ENCODE measurements around the gene RABGAP1L.

DNA sequence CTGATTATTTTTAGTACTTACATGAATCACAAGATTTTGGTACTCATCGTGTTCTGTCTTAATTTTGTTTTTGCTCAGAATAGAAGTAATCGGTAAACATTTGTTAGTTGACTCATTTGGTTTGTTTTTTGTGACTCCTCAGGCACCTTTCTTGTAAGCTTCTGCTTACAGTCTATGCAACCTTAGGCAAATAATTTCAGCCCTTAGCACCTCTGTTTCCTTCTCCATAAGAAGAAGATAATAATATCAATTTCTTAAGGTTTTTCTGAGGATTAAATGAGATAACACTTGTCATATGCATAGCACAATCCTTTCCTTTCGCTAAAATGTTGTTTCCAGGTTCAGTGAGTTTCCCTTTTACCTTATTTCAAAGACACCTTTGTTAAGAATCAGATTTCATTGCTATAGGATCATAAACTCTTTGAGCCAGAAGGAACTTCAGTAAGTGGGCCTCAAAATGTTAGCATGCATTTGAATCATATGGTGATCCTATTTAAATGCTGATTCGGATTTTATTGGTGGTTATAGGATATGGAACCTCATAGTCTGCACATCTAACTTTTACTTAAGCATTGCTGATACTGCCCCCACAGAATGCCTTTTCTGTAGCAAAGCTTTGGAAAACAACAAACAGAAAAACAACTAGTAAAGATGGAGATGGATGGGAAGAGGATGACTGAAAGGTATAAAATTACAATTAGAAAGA, 567.7 kb downstream of the RABGAP1L start:
- no peak for TF ChIP-seq POLR2A (IDR thresholded peaks at IDR 0.05)
- TF ChIP-seq, protein P1, sequence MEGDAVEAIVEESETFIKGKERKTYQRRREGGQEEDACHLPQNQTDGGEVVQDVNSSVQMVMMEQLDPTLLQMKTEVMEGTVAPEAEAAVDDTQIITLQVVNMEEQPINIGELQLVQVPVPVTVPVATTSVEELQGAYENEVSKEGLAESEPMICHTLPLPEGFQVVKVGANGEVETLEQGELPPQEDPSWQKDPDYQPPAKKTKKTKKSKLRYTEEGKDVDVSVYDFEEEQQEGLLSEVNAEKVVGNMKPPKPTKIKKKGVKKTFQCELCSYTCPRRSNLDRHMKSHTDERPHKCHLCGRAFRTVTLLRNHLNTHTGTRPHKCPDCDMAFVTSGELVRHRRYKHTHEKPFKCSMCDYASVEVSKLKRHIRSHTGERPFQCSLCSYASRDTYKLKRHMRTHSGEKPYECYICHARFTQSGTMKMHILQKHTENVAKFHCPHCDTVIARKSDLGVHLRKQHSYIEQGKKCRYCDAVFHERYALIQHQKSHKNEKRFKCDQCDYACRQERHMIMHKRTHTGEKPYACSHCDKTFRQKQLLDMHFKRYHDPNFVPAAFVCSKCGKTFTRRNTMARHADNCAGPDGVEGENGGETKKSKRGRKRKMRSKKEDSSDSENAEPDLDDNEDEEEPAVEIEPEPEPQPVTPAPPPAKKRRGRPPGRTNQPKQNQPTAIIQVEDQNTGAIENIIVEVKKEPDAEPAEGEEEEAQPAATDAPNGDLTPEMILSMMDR (IDR thresholded peaks at IDR 0.05): no peak

Measured in body of pancreas (tissue), 4 donors.